H1 (cell line): Measurements from ENCODE around the gene NRXN3. TPM values are rescaled to one million over a fixed set of nuclear protein-coding genes. Genes with fewer than 3 reads are reported as not detected.

Experiments
- CTCF ChIA-PET: fragments of 300-600 bp; sonication (Branson Sonifier 250); formaldehyde crosslinking; loops from one replicate; lab custom pipeline; 2021; ENCODE audit not compliant: partially characterized antibody; lab: Charles Lee
- POLR2A ChIA-PET: fragments of 300-600 bp; sonication (Branson Sonifier 250); formaldehyde crosslinking; loops from one replicate; lab custom pipeline; 2021; ENCODE audit warnings: inconsistent platforms; ENCODE audit not compliant: partially characterized antibody; lab: Charles Lee
- DNase-seq, 2 experiments: peaks; one replicate each; pipeline versions ENCODE4 v3.0.0 to v3.0.0-alpha.2; 2010 to 2022; ENCODE audit warnings: low spot score in 2 of 2, low read depth in 1 of 2, mixed read lengths in 1 of 2
- FAIRE-seq: peaks from 2 replicates; lab custom pipeline; 2011; peaks lifted over from hg19 to GRCh38; lab: Jason Lieb, UNC
- H2AFZ ChIP-seq: 2 replicates; pipeline ENCODE4 v1.8.1; 2012; ENCODE audit warnings: low read length, inconsistent platforms
- H2AK5ac ChIP-seq: 2 replicates; pipeline ENCODE4 v1.6.1; 2013; ENCODE audit warnings: low read depth, low read length
- H2BK120ac ChIP-seq: replicated peaks from 2 replicates; pipeline ENCODE3; 2013; ENCODE audit warnings: low read depth, low read length, inconsistent platforms
- H2BK12ac ChIP-seq: 2 replicates; pipeline ENCODE4 v1.6.1; 2013; ENCODE audit warnings: low read depth, low read length
- H2BK15ac ChIP-seq: 2 replicates; pipeline ENCODE4 v1.6.1; 2013; ENCODE audit warnings: low read length
- H2BK20ac ChIP-seq: 2 replicates; pipeline ENCODE4 v1.6.1; 2013; ENCODE audit warnings: low read length
- H2BK5ac ChIP-seq: 2 replicates; pipeline ENCODE4 v1.6.1; 2013; ENCODE audit warnings: low read depth, low read length
- H3K14ac ChIP-seq: 2 replicates; pipeline ENCODE4 v1.6.1; 2013; ENCODE audit warnings: inconsistent platforms; ENCODE audit not compliant: insufficient read length
- H3K18ac ChIP-seq: 2 replicates; pipeline ENCODE4 v1.6.1; 2013; ENCODE audit warnings: low read length; ENCODE audit errors: extremely low read depth
- H3K23ac ChIP-seq: 2 replicates; pipeline ENCODE4 v1.6.1; 2013; ENCODE audit warnings: inconsistent platforms; ENCODE audit not compliant: insufficient read length
- H3K23me2 ChIP-seq: 2 replicates; pipeline ENCODE4 v1.6.1; 2013; ENCODE audit warnings: low read depth, low read length
- H3K27ac ChIP-seq: 2 replicates; pipeline ENCODE4 v1.6.1; 2011; ENCODE audit warnings: low read depth, low read length, inconsistent platforms
- H3K27me3 ChIP-seq, 4 experiments: replicated peaks in 1 of 4; 1 replicate in 1 of 4; 2 replicates in 3 of 4; pipeline versions ENCODE4 v1.6.1 to v1.8.1; 2011 to 2013; ENCODE audit warnings: low read length in 3 of 4, mild to moderate bottlenecking in 3 of 4, inconsistent platforms in 2 of 4, mixed read lengths in 2 of 4, moderate library complexity in 1 of 4; ENCODE audit not compliant: control insufficient read depth in 3 of 4, insufficient read depth in 3 of 4; ENCODE audit errors: extremely low read depth in 1 of 4
- H3K36me3 ChIP-seq, 4 experiments: 2 replicates each; pipeline versions ENCODE4 v1.6.1 to v1.8.1; 2011 to 2013; ENCODE audit warnings: mild to moderate bottlenecking in 4 of 4, low read length in 3 of 4, moderate library complexity in 2 of 4, control low read depth in 1 of 4, inconsistent platforms in 1 of 4; ENCODE audit not compliant: insufficient read depth in 4 of 4, control insufficient read depth in 2 of 4
- H3K4ac ChIP-seq: replicated peaks from 2 replicates; pipeline ENCODE3; 2013; ENCODE audit warnings: low read length, low read depth, mixed read lengths, inconsistent platforms; ENCODE audit not compliant: insufficient read length
- H3K4me1 ChIP-seq, 4 experiments: replicated peaks in 1 of 4; 1 replicate in 1 of 4; 2 replicates in 3 of 4; pipeline versions ENCODE4 v1.6.1 to v1.8.1; 2011 to 2013; ENCODE audit warnings: low read length in 3 of 4, inconsistent platforms in 2 of 4, mixed read lengths in 1 of 4; ENCODE audit not compliant: insufficient read depth in 4 of 4, control insufficient read depth in 3 of 4
- H3K4me2 ChIP-seq, 2 experiments: 2 replicates each; pipeline versions ENCODE4 v1.6.1 to v1.8.1; 2011 to 2013; ENCODE audit warnings: low read depth in 2 of 2, low read length in 2 of 2, control low read depth in 1 of 2, inconsistent platforms in 1 of 2, mild to moderate bottlenecking in 1 of 2; ENCODE audit not compliant: insufficient read depth in 1 of 2
- H3K4me3 ChIP-seq, 4 experiments: fragments of 200-600, 300-600 bp in 1 of 4; sonication (generic), shearing (Covaris generic), sonication (Bioruptor Twin) in 1 of 4; 2 replicates each; pipeline versions ENCODE4 v1.5.1 to v1.8.1; 2011 to 2016; ENCODE audit warnings: low read length in 4 of 4, low read depth in 3 of 4, control low read depth in 2 of 4, inconsistent platforms in 2 of 4, mild to moderate bottlenecking in 2 of 4, mixed read lengths in 1 of 4, moderate library complexity in 1 of 4; ENCODE audit not compliant: insufficient read depth in 2 of 4; ENCODE audit errors: extremely low read depth in 1 of 4
- H3K56ac ChIP-seq: replicated peaks from 2 replicates; pipeline ENCODE3; 2013; ENCODE audit warnings: low read depth, mild to moderate bottlenecking, mixed read lengths, low read length, inconsistent platforms; ENCODE audit not compliant: insufficient read length
- H3K79me1 ChIP-seq: 2 replicates; pipeline ENCODE4 v1.6.1; 2013; ENCODE audit warnings: low read depth, low read length, control low read depth
- H3K79me2 ChIP-seq, 2 experiments: 2 replicates each; pipeline versions ENCODE4 v1.6.1 to v1.8.1; 2012 to 2013; ENCODE audit warnings: low read length in 2 of 2, mild to moderate bottlenecking in 2 of 2, inconsistent platforms in 1 of 2; ENCODE audit not compliant: insufficient read depth in 2 of 2, control insufficient read depth in 1 of 2
- H3K9ac ChIP-seq, 4 experiments: replicated peaks in 1 of 4; 1 replicate in 1 of 4; 2 replicates in 3 of 4; pipeline versions ENCODE4 v1.6.1 to v1.8.1; 2011 to 2013; ENCODE audit warnings: low read depth in 3 of 4, low read length in 3 of 4, control low read depth in 2 of 4, mild to moderate bottlenecking in 2 of 4, moderate library complexity in 2 of 4, inconsistent platforms in 1 of 4; ENCODE audit errors: extremely low read depth in 1 of 4
- H3K9me3 ChIP-seq, 2 experiments: 2 replicates each; pipeline versions ENCODE4 v1.6.1 to v1.8.1; 2012 to 2013; ENCODE audit warnings: mild to moderate bottlenecking in 2 of 2, moderate library complexity in 2 of 2, control low read depth in 1 of 2, inconsistent platforms in 1 of 2, low read depth in 1 of 2, low read length in 1 of 2, mixed read lengths in 1 of 2; ENCODE audit not compliant: insufficient read depth in 2 of 2
- H4K20me1 ChIP-seq, 2 experiments: replicated peaks in 1 of 2; 2 replicates each; pipeline versions ENCODE3 to v1.8.1; 2011 to 2013; ENCODE audit warnings: inconsistent platforms in 2 of 2, low read length in 2 of 2, mild to moderate bottlenecking in 1 of 2; ENCODE audit not compliant: insufficient read depth in 2 of 2, control insufficient read depth in 1 of 2
- H4K5ac ChIP-seq: 2 replicates; pipeline ENCODE4 v1.6.1; 2013; ENCODE audit warnings: low read length, low read depth, mixed read lengths, inconsistent platforms; ENCODE audit not compliant: insufficient read length
- H4K8ac ChIP-seq: 2 replicates; pipeline ENCODE4 v1.8.0; 2013; ENCODE audit warnings: mild to moderate bottlenecking, moderate library complexity, low read length, inconsistent platforms; ENCODE audit not compliant: insufficient read depth; ENCODE audit errors: extremely low read depth
- H4K91ac ChIP-seq: replicated peaks from 2 replicates; pipeline ENCODE3; 2013; ENCODE audit warnings: low read length, mixed read lengths, inconsistent platforms; ENCODE audit not compliant: insufficient read length
- ATF3 ChIP-seq: IDR thresholded peaks from 2 replicates; pipeline ENCODE4 v1.6.1; 2011; ENCODE audit warnings: low read depth, mild to moderate bottlenecking, low read length; ENCODE audit not compliant: insufficient read depth
- CREB1 ChIP-seq: IDR thresholded peaks from 2 replicates; pipeline ENCODE4 v1.6.1; 2012; ENCODE audit warnings: inconsistent platforms
- JUND ChIP-seq: IDR thresholded peaks from 2 replicates; pipeline ENCODE4 v1.6.1; 2011; ENCODE audit warnings: mild to moderate bottlenecking, improper control_type of control experiment, low read length
- WGBS, 2 experiments: shearing (Covaris generic) in 1 of 2; methylation state at CpG; one replicate each; pipeline versions ENCODE4 v1.1.6 to v1.1.7; 2013 to 2015; ENCODE audit warnings: low lambda C conversion rate in 2 of 2, mixed read lengths in 2 of 2, inconsistent platforms in 1 of 2, low coverage in 1 of 2, missing lambda C conversion rate in 1 of 2; ENCODE audit not compliant: insufficient replicate concordance in 2 of 2, insufficient coverage in 1 of 2, insufficient read length in 1 of 2; ENCODE audit errors: extremely low coverage in 1 of 2, missing lambda C conversion rate in 1 of 2; 5-methylcytosine and 5-hydroxymethylcytosine counted together
- polyA plus RNA-seq, 7 experiments: library from polyadenylated mRNA; depleted of rRNA in 3 of 7; stranded (reverse) in 5 of 7; unstranded in 2 of 7; fragments of >200 nt in 5 of 7; fragments of 200-250 nt in 2 of 7; gene quantifications; 1 replicate in 5 of 7; 2 replicates in 1 of 7; 4 replicates in 1 of 7; pipeline versions ENCODE4 v1.2.1 to v1.2.3, GENCODE V29; 2011 to 2013; ENCODE audit warnings: missing spikeins in 2 of 7, mixed read lengths in 2 of 7
- total RNA-seq: library from RNA; stranded (reverse); fragmentation: NEBNext Ultra II Directional; extraction: Animal tissue kit (Norgen Biotek cat#: 25700); gene quantifications from 2 replicates; pipeline ENCODE4 v1.2.1, GENCODE V29; 2021

NRXN3 gene
- total and polyA plus RNA-seq, 2 of the 8 experiments (the other 6 are each of a cell fraction or from before 2014, with no cell fraction given) = 2.6 to 4.1 TPM

- Histone ChIP-seq H3K4me3 (no peak overlapping the region), H3K79me1 (no peaks in the 10 kb centered on the region), H3K27ac (no peak overlapping the region), H2AFZ (no peak overlapping the region), H2BK120ac (no peak overlapping the region), H2BK12ac (no peak overlapping the region), H3K4ac (no peak overlapping the region), H3K79me2 (no peaks in the 10 kb centered on the region), H3K18ac (no peak overlapping the region), H2AK5ac (no peak overlapping the region), H4K91ac (no peak overlapping the region), H3K56ac (no peak overlapping the region), H3K36me3 (no peaks in the 10 kb centered on the region), H4K20me1 (no peaks in the 10 kb centered on the region), H4K8ac (no peak overlapping the region), H4K5ac (no peak overlapping the region), H3K9me3 (no peaks in the 10 kb centered on the region), H3K27me3 (no peaks in the 10 kb centered on the region), H2BK5ac (no peak overlapping the region), H3K14ac (no peak overlapping the region), H2BK20ac (no peak overlapping the region), H3K23me2 (no peaks in the 10 kb centered on the region), H3K9ac (no peak overlapping the region)
- FAIRE-seq (no peak), DNase-seq (no peak)
- CTCF ChIA-PET = interaction anchor here (0.6 kb wide), 2 partner anchors 23 to 275 kb away, joined by 3 read pairs; no protein-coding TSS in a partner anchor
- 95% methylated on average over 5 of the region's 5 CpGs; no CpG with 5 or more reads in 1 of the 2 experiments for WGBS, 2 experiments
- POLR2A ChIA-PET = no interaction called here
- TF ChIP-seq ATF3 = no peak
- no peak for TF ChIP-seq JUND
- TF ChIP-seq CREB1 = no peak
- TF ChIP-seq, all 59 proteins: peak for 0
- Histone ChIP-seq H3K4me1 (peaks cover 0 to 4% (median 1%) of the 10 kb centered on the region in 4 experiments; a peak in 3 of 7 replicates), H2BK15ac (no peak overlapping the region), H3K4me2 (no peak overlapping the region), H3K23ac (no peak overlapping the region)
Observed at GRCh38 chr14:79567306-79567705, 1397.1 kb downstream of the NRXN3 start.
